ENCODE data around the gene PCDHGC4.

The PCDHGC4 gene

DNA sequence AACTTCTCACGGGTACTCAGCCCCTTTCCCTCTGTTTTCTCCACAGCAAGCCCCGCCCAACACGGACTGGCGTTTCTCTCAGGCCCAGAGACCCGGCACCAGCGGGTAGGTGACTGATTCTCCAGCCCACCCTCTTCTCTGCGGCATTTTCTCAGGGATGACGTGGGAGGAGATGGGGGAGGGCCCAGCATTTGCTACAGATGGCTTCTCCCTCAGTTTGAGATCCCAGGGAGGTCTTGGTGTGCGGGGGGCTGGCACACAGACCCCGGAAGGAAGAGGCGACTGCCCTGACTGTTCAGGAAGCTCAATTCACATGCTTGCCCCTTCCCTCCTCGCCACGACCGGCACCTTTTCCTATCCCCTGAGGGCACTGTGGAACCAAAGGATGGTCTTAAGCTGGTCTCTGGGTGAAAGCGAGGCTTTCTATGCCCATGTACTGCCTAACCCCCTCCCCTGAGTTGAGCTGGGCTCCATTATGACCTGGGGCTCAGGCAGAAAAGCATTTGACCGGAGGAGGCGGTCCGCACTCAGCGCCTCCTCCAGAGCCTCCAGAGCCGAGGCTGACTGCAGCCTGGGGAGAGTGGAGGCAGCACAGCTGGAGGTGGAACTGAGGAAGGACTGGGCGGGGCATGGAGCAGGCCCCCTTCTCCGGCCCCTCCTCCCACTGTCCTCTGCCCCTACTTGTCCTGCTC lies 10.1 kb downstream of the PCDHGC4 start:
- H3K4me3 ChIP-seq (ENCODE audit: low read depth, low read length), result no peak overlapping the region
- no peak for DNase-seq (ENCODE audit: low read depth)
- TF ChIP-seq CTCF (IDR thresholded peaks at IDR 0.05; ENCODE audit: insufficient read depth, low read depth, low read length, missing control alignments), result no peak

DNA sequence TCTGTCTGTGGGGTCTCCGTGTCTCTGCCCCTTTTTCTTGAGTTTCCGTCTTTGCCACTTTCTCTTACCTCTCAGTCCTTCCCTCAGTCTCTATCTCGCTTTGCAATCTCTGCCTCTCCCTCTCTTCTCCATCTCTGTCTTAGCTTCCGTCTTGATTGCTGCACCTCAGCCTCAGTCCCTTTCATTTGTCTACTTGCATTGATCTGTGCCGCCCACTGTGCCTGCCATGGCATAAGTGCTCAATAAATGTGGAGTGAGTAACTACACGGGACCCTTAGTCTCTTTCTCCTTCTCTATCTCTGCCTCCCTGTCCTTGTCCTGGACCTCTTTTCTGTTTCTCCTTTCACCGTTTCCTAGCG lies 10.6 kb downstream of the PCDHGC4 start:
- no peak for DNase-seq (ENCODE audit: low read depth)
- TF ChIP-seq CTCF (IDR thresholded peaks at IDR 0.05; ENCODE audit: insufficient read depth, low read depth, low read length, missing control alignments), result no peak
- no peak overlapping the region for H3K4me3 ChIP-seq (ENCODE audit: low read depth, low read length)

DNA sequence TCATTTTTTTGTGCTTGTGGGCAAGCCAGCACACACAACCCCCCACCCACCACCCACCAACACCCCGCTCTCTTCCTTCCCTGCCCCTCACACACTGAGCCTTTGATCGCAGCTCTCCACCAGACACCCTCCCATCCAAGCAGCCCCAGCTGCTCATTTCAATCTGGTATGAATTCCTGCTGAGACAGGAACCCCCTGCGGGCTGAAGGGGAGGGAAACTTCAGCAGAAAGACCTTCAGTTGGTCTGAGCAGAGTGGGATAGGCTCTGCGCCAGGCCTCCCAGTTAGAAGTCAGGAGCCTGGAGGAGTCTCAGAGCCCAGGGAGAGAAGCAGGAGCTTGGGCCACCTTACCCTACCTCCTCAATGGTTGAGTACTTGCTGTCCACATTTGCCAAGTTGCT lies 11.2 kb downstream of the PCDHGC4 start:
- TF ChIP-seq CTCF (IDR thresholded peaks at IDR 0.05; ENCODE audit: insufficient read depth, low read depth, low read length, missing control alignments), result no peak
- no peak overlapping the region for H3K4me3 ChIP-seq (ENCODE audit: low read depth, low read length)
- DNase-seq (ENCODE audit: low read depth), result no peak

GRCh38 chr5:141501761-141502160 lies 16.9 kb downstream of the PCDHGC4 start:
- TF ChIP-seq CTCF (IDR thresholded peaks at IDR 0.05; ENCODE audit: insufficient read depth, low read depth, low read length, missing control alignments), result no peak
- no peak overlapping the region for H3K4me3 ChIP-seq (ENCODE audit: low read depth, low read length)
- DNase-seq (ENCODE audit: low read depth), result no peak

DNA sequence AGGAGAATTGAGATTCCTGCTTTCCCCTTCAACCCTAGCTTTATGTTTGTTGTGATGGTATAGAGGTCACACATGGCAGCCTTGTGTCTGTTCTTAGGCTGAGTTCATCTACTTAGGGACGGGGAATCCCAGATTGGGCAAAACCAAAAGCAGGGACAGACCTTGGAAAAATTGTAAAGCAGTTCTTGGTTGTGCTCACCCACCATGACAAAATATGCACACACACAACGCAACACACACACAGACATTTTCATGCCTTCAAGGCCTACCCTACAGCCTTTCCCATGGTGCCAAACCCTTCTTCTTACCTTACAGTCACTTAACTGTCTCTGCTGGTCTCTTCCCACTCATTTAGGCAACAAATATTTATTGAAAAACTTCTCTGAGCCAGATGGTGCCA lies 18.9 kb downstream of the PCDHGC4 start:
- no peak overlapping the region for H3K4me3 ChIP-seq (ENCODE audit: low read depth, low read length)
- TF ChIP-seq CTCF (IDR thresholded peaks at IDR 0.05; ENCODE audit: insufficient read depth, low read depth, low read length, missing control alignments), result no peak
- DNase-seq (ENCODE audit: low read depth), result no peak

GRCh38 chr5:141504216-141504615 lies 19.4 kb downstream of the PCDHGC4 start:
- no peak overlapping the region for H3K4me3 ChIP-seq (ENCODE audit: low read depth, low read length)
- DNase-seq (ENCODE audit: low read depth), result no peak
- TF ChIP-seq CTCF (IDR thresholded peaks at IDR 0.05; ENCODE audit: insufficient read depth, low read depth, low read length, missing control alignments), result no peak
